Myocyte (in vitro differentiated cells): ENCODE data around the gene VSIR. TPM values are rescaled to one million over a fixed set of nuclear protein-coding genes. Genes with fewer than 3 reads are reported as not detected.

Experiments used
- DNase-seq: peaks from one replicate; pipeline ENCODE4 v3.0.0-alpha.2; 2012; ENCODE audit warnings: low read depth
- total RNA-seq: library from RNA; depleted of rRNA; stranded (reverse); fragments of >200 nt; gene quantifications from 2 replicates; pipeline ENCODE4 v1.2.3, GENCODE V29; 2014

VSIR gene
- total RNA-seq, 1 donor from 2014 or later, result 41.2 TPM

GRCh38 chr10:71715860-71716259, 57.5 kb downstream of the VSIR start:
- DNase-seq, result no peak

DNA sequence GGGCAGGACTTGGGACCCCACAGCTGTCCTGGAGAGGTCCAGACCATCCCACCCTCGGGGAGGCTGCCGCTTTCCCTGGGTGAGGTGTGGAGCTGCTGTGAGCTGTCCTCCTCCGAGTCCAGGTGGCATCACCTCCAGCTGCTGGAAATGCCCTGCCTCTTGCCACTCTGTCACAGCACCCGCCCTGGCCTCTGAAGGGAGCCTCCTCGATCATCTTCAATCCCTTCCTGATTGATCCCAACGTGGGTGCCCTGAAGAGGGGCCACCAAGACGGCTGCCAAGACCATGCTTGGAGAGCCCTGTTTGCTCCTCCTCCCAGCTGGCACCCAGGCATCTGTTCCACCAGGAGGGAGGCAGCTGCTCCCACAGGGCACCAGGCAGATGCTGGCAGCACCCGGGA, 58.3 kb downstream of the VSIR start:
- DNase-seq, result no peak

GRCh38 chr10:71714592-71714991, 58.7 kb downstream of the VSIR start:
- DNase-seq, result no peak

GRCh38 chr10:71714031-71714410, 59.3 kb downstream of the VSIR start:
- no peak for DNase-seq

DNA sequence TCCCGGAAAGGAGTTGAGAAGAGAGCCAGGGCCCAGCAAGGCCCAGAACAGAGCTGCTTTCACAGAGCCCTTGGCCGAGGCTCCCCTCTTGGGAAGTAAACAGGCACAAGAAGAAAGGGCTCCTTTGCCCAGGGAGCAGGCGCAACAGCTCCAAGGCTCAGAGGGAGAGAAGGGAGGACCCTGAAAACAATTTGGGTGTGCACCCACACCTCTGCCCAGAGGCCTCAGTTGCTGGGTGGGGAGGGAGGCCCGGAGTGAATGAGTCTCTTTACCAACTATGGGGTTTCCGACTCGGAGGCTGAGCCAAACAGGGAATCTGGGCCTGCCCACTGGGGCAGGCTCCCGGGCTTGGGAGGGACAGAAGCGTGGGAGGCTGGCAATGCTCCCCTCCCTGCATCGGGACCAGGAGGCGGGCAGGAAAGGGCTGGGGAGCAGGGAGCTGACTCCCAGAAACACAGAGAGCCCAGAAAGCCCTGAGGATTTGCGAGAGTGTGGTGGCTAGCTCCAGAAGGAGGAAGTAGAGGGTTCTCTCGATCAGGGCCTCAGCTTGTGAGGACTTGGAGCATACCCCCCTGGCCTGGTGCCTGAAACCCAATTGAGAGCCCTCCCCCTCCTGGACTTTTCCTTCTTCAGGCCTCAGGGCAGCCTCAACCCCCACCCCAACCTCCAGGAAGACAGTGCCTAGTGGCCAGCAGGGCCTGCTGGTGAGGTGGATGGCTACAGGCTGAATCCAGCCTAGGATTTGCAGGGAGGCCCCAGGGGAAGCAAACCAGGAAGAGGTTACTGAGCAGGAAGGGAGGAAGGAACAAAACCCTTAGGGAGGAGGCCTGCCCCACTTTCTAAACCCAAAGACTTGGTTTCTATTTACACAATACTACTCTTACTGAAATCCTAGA, 59.9 kb downstream of the VSIR start:
- peak; percentile 86 for DNase-seq

- no peak for DNase-seq
Measured at GRCh38 chr10:71712572-71713134, 60.7 kb downstream of the VSIR start.

GRCh38 chr10:71712170-71712569, 61.1 kb downstream of the VSIR start:
- DNase-seq, result no peak

DNA sequence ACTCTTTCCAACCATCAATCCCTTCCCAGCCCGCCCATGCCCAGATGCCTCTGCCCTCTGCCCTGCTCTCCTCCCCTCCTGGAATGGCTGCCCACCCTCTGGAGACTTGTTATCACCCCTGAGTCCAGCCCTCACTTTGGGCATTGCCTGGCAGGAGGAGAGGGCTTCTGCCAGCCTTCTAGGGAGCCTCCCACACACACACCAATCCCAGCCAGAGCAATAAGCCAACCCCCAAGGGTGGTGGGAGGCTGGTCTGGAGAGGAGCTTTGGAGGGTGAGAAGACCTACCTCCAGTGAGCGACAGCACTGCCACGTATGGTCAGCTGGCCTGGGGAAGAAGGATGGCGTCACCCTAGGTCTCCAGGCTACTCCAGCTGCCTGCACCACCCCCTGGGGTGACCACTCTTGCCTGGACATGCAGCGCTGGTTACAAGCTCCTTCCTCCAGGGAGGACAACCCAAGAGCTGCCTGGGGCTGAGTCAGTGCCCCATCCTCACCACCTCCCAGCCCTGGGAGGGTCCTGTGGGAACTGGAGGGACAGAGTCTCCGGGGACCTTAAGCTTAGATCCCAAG, 62.2 kb downstream of the VSIR start:
- DNase-seq, result no peak

- DNase-seq, result no peak
Measured at GRCh38 chr10:71710519-71710918, 62.8 kb downstream of the VSIR start.

DNA sequence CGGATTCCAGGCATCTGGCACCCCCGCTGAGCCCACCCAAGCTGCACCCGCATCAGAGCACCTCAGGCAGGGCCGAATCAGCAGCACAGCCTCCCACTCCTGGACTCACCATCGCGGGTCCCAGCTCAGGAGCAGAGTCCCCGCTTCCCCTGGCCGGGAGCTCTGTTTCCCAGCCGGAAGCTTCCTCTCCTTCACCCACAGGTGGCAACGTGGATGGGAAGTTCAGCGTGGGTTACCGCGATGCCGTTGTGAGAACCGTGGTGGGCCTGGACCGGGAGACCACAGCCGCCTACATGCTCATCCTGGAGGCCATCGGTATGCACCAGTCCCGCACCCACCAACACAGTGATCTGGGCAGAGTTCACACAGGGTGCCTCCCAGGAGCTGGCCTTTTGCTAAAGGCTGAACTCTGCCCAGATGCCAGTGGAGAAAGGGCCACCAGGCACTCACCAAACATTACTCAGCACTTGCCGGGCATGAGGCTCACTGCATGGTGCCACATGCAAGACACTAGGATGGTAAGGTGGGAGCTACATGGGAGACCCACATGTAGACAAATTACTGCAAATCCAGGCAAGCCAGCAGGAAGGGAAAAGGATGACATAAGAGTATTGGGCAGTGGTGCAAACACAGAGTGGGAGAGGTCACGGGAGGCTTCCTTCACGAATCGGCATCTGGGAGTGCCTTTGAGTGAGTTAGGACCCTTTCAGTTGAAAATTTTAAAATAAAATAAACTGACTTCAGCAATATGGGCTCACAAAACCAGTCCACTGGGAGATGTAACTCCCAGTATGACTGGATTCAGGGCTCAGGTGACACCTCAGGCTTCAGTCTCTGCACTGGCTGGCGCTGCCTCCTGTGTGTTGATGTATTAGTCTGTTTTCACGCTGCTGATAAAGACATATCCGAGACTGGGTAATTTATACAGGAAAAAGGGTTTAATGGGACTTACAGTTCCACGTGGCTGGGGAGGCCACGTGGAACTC, 64.1 kb downstream of the VSIR start:
- DNase-seq, result no peak

- no peak for DNase-seq
Measured at GRCh38 chr10:71708301-71708703, 65.0 kb downstream of the VSIR start.

DNA sequence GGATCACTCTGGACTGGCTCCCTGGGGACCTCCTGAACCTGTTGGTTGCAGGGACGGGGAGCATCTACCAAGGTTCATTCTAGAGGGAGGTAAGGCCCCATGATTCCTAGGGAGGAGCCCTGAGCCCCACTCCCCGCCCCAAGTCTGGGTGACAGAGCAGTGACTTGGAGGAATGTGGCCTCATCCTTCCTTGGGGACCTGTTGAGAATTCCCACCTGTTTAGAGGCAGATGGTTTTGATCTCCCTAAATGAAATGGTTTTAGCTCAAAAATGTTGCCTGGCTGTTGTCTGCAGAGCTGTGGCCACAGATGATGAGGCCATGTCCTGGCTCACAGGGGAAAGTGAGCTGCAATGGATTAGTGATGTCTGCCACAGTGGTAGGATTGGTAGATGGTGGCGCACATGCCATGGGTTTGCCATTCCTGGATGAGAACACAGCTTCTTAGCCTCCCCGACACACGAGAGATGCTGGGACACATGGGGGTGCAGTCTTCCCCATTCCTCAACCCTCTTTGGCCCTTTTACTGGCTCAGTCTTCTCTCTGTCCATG, 66.0 kb downstream of the VSIR start:
- DNase-seq, result no peak

- no peak for DNase-seq
Measured at GRCh38 chr10:71706216-71707121, 66.9 kb downstream of the VSIR start.

GRCh38 chr10:71705582-71705981, 67.7 kb downstream of the VSIR start:
- DNase-seq, result no peak

DNA sequence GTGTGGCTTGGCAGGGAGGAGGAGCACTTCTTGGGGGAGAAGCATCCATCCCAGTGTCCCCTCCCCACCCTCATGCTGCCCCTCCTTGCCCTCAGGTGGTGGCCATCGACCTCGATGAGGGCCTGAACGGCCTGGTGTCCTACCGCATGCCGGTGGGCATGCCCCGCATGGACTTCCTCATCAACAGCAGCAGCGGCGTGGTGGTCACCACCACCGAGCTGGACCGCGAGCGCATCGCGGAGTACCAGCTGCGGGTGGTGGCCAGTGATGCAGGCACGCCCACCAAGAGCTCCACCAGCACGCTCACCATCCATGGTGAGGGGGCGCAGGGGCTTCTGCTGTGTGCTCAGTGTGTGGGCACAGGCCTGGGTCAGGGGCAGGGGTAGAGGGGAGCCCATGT, 68.5 kb downstream of the VSIR start:
- DNase-seq, result no peak

DNA sequence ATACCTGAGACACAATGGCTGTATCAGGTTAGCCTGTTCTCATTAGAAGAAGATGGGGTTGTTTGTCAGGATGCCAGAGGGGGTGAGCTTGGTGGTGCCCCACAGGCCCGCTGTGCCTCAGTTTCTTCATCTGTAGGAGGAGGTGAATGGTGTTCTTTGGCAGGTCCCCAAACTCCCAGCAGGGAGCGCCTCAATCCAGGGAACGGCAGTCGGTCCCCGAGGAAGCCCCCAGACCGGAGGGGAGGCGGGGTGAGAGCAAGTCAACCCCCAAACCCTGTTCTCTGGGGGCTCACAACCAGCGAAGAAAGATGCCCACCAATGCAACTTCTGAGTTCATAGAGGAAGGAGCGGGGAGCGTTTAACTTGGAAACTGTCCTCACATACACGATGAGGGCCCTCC, 69.7 kb downstream of the VSIR start:
- DNase-seq, result no peak

GRCh38 chr10:71701496-71702132, 71.7 kb downstream of the VSIR start:
- no peak for DNase-seq

GRCh38 chr10:71700731-71701368, 72.5 kb downstream of the VSIR start:
- DNase-seq, result no peak

- DNase-seq, result no peak
Measured at GRCh38 chr10:71698737-71699136, 74.6 kb downstream of the VSIR start.
